ENCODE data around the gene SLIT3.

The SLIT3 gene

DNA sequence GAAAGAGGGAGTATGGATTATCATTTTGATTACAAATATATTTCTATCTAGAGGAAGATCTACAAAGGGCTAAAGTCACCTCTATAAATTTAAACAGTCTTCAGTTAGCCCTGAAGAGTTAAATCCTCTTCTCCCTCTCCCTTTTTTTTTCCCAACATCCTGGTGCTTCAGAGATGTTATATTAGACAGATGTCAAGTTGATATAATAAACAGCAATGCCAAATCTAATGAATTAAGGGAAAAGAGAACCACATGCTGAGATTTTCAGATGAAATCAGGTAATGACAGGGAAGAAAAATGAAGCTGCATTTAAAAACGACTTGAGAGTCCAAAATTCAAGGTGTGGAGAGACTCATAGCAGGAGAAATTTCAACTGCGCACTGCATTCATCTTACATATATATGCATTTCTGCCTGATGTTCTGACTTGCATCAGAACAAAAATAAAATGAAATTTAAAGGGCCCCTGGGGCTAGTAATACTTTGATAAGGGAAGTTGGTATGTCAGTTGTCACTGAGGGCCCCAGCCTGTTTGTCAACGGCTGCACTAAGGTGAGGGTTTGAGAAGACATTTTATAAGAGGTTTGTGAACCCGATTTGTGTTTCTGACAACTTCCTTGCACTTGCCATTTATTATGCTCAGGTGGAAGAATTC, 382.9 kb downstream of the SLIT3 start:
- ATAC-seq (ENCODE audit: insufficient read depth, low read depth) (no peak), DNase-seq (no peak)
- Histone ChIP-seq H3K36me3 (ENCODE audit: insufficient read depth, low read length) (no peaks in the 10 kb centered on the region), H3K9ac (ENCODE audit: low read depth, low read length) (no peak overlapping the region), H4K20me1 (ENCODE audit: insufficient read depth, low read length) (no peaks in the 10 kb centered on the region), H3K27me3 (ENCODE audit: insufficient read depth, low read length, poor library complexity) (no peaks in the 10 kb centered on the region), H3K79me2 (ENCODE audit: insufficient read depth, low read length) (no peaks in the 10 kb centered on the region), H3K4me1 (ENCODE audit: insufficient read depth, low read length) (no peaks in the 10 kb centered on the region), H3K27ac (ENCODE audit: low read length) (no peak overlapping the region), H2AFZ (ENCODE audit: low read depth, low read length) (no peak overlapping the region), H3K4me3 (ENCODE audit: low read depth in 1 of 2, low read length in 2 of 2) (no peak overlapping the region), H3K9me3 (ENCODE audit: insufficient read depth, low read length, severe bottlenecking) (no peaks in the 10 kb centered on the region), H3K4me2 (ENCODE audit: insufficient read depth, low read length) (no peak overlapping the region)
- no peak for TF ChIP-seq EZH2 (IDR thresholded peaks at IDR 0.05; ENCODE audit: borderline replicate concordance, low read depth, low read length, severe bottlenecking)
- TF ChIP-seq, protein P1, sequence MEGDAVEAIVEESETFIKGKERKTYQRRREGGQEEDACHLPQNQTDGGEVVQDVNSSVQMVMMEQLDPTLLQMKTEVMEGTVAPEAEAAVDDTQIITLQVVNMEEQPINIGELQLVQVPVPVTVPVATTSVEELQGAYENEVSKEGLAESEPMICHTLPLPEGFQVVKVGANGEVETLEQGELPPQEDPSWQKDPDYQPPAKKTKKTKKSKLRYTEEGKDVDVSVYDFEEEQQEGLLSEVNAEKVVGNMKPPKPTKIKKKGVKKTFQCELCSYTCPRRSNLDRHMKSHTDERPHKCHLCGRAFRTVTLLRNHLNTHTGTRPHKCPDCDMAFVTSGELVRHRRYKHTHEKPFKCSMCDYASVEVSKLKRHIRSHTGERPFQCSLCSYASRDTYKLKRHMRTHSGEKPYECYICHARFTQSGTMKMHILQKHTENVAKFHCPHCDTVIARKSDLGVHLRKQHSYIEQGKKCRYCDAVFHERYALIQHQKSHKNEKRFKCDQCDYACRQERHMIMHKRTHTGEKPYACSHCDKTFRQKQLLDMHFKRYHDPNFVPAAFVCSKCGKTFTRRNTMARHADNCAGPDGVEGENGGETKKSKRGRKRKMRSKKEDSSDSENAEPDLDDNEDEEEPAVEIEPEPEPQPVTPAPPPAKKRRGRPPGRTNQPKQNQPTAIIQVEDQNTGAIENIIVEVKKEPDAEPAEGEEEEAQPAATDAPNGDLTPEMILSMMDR (IDR thresholded peaks at IDR 0.05; ENCODE audit: borderline replicate concordance, extremely low read depth, low read length, poor library complexity, severe bottlenecking) = no peak

DNA sequence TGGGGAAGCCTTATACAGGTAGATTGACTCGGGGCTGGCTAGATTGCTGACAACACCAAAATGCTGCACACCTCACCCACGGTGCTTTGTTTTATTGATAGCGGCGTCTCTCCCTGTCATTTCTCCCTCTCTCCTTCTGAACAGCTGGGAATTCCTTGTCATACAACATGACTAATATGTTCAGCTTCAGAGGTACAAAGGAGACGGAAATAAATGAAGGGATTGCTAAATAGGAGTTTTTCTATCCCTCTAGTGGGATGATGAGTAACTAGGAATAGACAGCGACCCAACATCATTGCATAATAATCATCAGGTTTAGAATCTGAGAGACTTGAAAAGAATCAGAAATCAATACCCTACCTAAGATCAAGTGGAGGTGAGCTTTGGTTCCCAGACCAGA, 384.1 kb downstream of the SLIT3 start:
- no peak for ATAC-seq (ENCODE audit: insufficient read depth, low read depth)
- Histone ChIP-seq H3K4me1 (ENCODE audit: insufficient read depth, low read length) (no peaks in the 10 kb centered on the region), H3K27ac (ENCODE audit: low read length) (no peak overlapping the region), H3K79me2 (ENCODE audit: insufficient read depth, low read length) (no peaks in the 10 kb centered on the region), H3K9ac (ENCODE audit: low read depth, low read length) (no peak overlapping the region), H3K4me3 (ENCODE audit: low read depth in 1 of 2, low read length in 2 of 2) (no peak overlapping the region), H3K36me3 (ENCODE audit: insufficient read depth, low read length) (no peaks in the 10 kb centered on the region), H3K27me3 (ENCODE audit: insufficient read depth, low read length, poor library complexity) (no peaks in the 10 kb centered on the region), H2AFZ (ENCODE audit: low read depth, low read length) (no peak overlapping the region), H3K9me3 (ENCODE audit: insufficient read depth, low read length, severe bottlenecking) (no peaks in the 10 kb centered on the region), H3K4me2 (ENCODE audit: insufficient read depth, low read length) (no peak overlapping the region), H4K20me1 (ENCODE audit: insufficient read depth, low read length) (no peaks in the 10 kb centered on the region)
- TF ChIP-seq EZH2 (IDR thresholded peaks at IDR 0.05; ENCODE audit: borderline replicate concordance, low read depth, low read length, severe bottlenecking) = no peak
- TF ChIP-seq, protein P1 (IDR thresholded peaks at IDR 0.05; ENCODE audit: borderline replicate concordance, extremely low read depth, low read length, poor library complexity, severe bottlenecking) = no peak
- no peak for DNase-seq

DNA sequence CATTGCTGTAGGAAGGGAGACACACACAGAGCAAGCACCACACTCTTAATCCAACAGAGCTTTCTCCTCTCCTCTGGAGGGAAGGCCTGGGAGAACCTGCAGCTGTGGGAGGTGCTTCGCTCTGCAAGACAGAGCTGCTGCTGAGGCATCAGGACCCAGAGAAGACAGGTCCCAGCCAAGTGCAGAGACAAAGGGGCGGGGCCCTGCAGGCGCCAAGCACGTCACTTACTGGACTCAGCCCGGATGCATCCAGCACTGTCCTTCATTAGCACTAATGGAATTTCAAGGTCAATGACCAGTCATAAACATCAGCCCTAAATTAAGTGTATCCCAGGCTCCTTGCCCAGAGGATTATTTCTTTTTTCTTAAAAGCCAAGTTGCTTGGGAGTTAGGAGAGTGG, 384.7 kb downstream of the SLIT3 start:
- TF ChIP-seq, protein P1 (IDR thresholded peaks at IDR 0.05; ENCODE audit: borderline replicate concordance, extremely low read depth, low read length, poor library complexity, severe bottlenecking) = no peak
- no peak for TF ChIP-seq EZH2 (IDR thresholded peaks at IDR 0.05; ENCODE audit: borderline replicate concordance, low read depth, low read length, severe bottlenecking)
- Histone ChIP-seq H3K9me3 (ENCODE audit: insufficient read depth, low read length, severe bottlenecking) (no peaks in the 10 kb centered on the region), H3K4me1 (ENCODE audit: insufficient read depth, low read length) (no peaks in the 10 kb centered on the region), H3K27ac (ENCODE audit: low read length) (no peak overlapping the region), H2AFZ (ENCODE audit: low read depth, low read length) (no peak overlapping the region), H3K79me2 (ENCODE audit: insufficient read depth, low read length) (no peaks in the 10 kb centered on the region), H3K9ac (ENCODE audit: low read depth, low read length) (no peak overlapping the region), H3K27me3 (ENCODE audit: insufficient read depth, low read length, poor library complexity) (no peaks in the 10 kb centered on the region), H4K20me1 (ENCODE audit: insufficient read depth, low read length) (no peaks in the 10 kb centered on the region), H3K36me3 (ENCODE audit: insufficient read depth, low read length) (no peaks in the 10 kb centered on the region), H3K4me2 (ENCODE audit: insufficient read depth, low read length) (no peak overlapping the region), H3K4me3 (ENCODE audit: low read depth in 1 of 2, low read length in 2 of 2) (no peak overlapping the region)
- ATAC-seq (ENCODE audit: insufficient read depth, low read depth) (no peak), DNase-seq (no peak)

All from DND-41 (cell line).